WTC11 (cell line): ENCODE measurements around the gene ARID4B. TPM values are rescaled to one million over a fixed set of nuclear protein-coding genes. Genes with fewer than 3 reads are reported as not detected.

Experiments used
- ATAC-seq: fragments of 200-7000 bp; cut with Tn5 transposase; 2 replicates; pipeline ENCODE4 v1.10.0; 2021; ENCODE audit warnings: mild to moderate bottlenecking, moderate library complexity
- CTCF ChIA-PET: fragments of 300-600 bp; sonication (Branson Sonifier 250); formaldehyde crosslinking; loops from one replicate; lab custom pipeline; 2021; ENCODE audit warnings: antibody characterized with exemption; lab: Charles Lee
- POLR2A ChIA-PET: fragments of 350-600 bp; sonication (Branson Sonifier 250); formaldehyde crosslinking; loops from one replicate; lab custom pipeline; 2021; ENCODE audit warnings: antibody characterized with exemption; lab: Charles Lee
- DNase-seq: peaks from one replicate; pipeline ENCODE4 v3.0.0; 2021; ENCODE audit warnings: low spot score
- H3K27ac Mint-ChIP-seq: 2 replicates; pipeline ENCODE4 v1.8.0; 2021; ENCODE audit warnings: mixed read lengths
- H3K27me3 Mint-ChIP-seq: 2 replicates; pipeline ENCODE4 v1.8.0; 2021; ENCODE audit warnings: low read depth, mild to moderate bottlenecking, moderate library complexity, mixed read lengths
- H3K36me3 Mint-ChIP-seq: 2 replicates; pipeline ENCODE4 v1.8.0; 2021; ENCODE audit warnings: mixed read lengths
- H3K4me1 Mint-ChIP-seq: 2 replicates; pipeline ENCODE4 v1.8.0; 2022; ENCODE audit warnings: mixed read lengths
- H3K4me3 Mint-ChIP-seq: 2 replicates; pipeline ENCODE4 v1.8.0; 2021; ENCODE audit warnings: mild to moderate bottlenecking, moderate library complexity, mixed read lengths
- H3K9me3 Mint-ChIP-seq: 2 replicates; pipeline ENCODE4 v1.8.0; 2021; ENCODE audit warnings: mixed read lengths
- ARID4B ChIP-seq: sonication (generic); formaldehyde crosslinking; IDR thresholded peaks from 2 replicates; pipeline ENCODE4 v1.8.0; 2023; ENCODE audit warnings: missing genetic modification reagents, mild to moderate bottlenecking, borderline replicate concordance
- ELF4 ChIP-seq: sonication (generic); formaldehyde crosslinking; IDR thresholded peaks from 2 replicates; pipeline ENCODE4 v1.8.1; 2022; ENCODE audit warnings: low read depth, mild to moderate bottlenecking, moderate library complexity, missing genetic modification reagents
- ESRRA ChIP-seq: sonication (generic); formaldehyde crosslinking; IDR thresholded peaks from 2 replicates; pipeline ENCODE4 v1.8.1; 2022; ENCODE audit warnings: mild to moderate bottlenecking, missing genetic modification reagents, borderline replicate concordance
- HMGA2 ChIP-seq: fragments of 250-450 bp; sonication (Bioruptor Pico); IDR thresholded peaks from 2 replicates; pipeline ENCODE4 v1.4.0; 2021; ENCODE audit warnings: mild to moderate bottlenecking, moderate library complexity
- JAZF1 ChIP-seq: fragments of 250-450 bp; sonication (Bioruptor Pico); IDR thresholded peaks from 2 replicates; pipeline ENCODE4 v1.9.0; 2021; ENCODE audit warnings: moderate library complexity, mild to moderate bottlenecking, inconsistent platforms
- NFATC4 ChIP-seq: fragments of 250-450 bp; sonication (Bioruptor Pico); IDR thresholded peaks from 2 replicates; pipeline ENCODE4 v1.9.0; 2021; ENCODE audit warnings: mild to moderate bottlenecking
- NFYB ChIP-seq: sonication (generic); formaldehyde crosslinking; conservative IDR thresholded peaks from 2 replicates; pipeline ENCODE4 v1.8.0; 2022; ENCODE audit warnings: low read depth, missing genetic modification reagents
- RELA ChIP-seq: sonication (generic); formaldehyde crosslinking; IDR thresholded peaks from 2 replicates; pipeline ENCODE4 v1.8.1; 2022; ENCODE audit warnings: missing genetic modification reagents, mild to moderate bottlenecking, borderline replicate concordance
- SMAD3 ChIP-seq: sonication (generic); formaldehyde crosslinking; IDR thresholded peaks from 2 replicates; pipeline ENCODE4 v1.8.0; 2022; ENCODE audit warnings: missing genetic modification reagents, mild to moderate bottlenecking, borderline replicate concordance
- ZBTB21 ChIP-seq: sonication (generic); formaldehyde crosslinking; IDR thresholded peaks from 2 replicates; pipeline ENCODE4 v1.8.1; 2023; ENCODE audit warnings: mild to moderate bottlenecking, missing genetic modification reagents, borderline replicate concordance
- ZNF396 ChIP-seq: fragments of 250-450 bp; sonication (Bioruptor Pico); IDR thresholded peaks from 2 replicates; pipeline ENCODE4 v1.8.0; 2021; ENCODE audit warnings: mild to moderate bottlenecking, moderate library complexity, borderline replicate concordance
- ZNF423 ChIP-seq: fragments of 250-450 bp; sonication (Bioruptor Pico); IDR thresholded peaks from 2 replicates; pipeline ENCODE4 v2.1.2; 2022; ENCODE audit warnings: mild to moderate bottlenecking, moderate library complexity
- ZNF532 ChIP-seq: fragments of 250-450 bp; sonication (Bioruptor Pico); IDR thresholded peaks from 2 replicates; pipeline ENCODE4 v1.9.0; 2021; ENCODE audit warnings: mild to moderate bottlenecking, borderline replicate concordance
- total RNA-seq: library from RNA; stranded (reverse); gene quantifications from 3 replicates; pipeline ENCODE4 v1.2.3, GENCODE V29; 2021
- TF ChIP-seq, protein P1 (sequence below): sonication (generic); formaldehyde crosslinking; IDR thresholded peaks from 2 replicates; pipeline ENCODE4 v1.8.1; 2023; ENCODE audit warnings: mild to moderate bottlenecking, missing genetic modification reagents
- TF ChIP-seq, protein P2 (sequence below): sonication (generic); formaldehyde crosslinking; IDR thresholded peaks from 2 replicates; pipeline ENCODE4 v1.8.0; 2023; ENCODE audit warnings: mild to moderate bottlenecking, missing genetic modification reagents
- TF ChIP-seq, protein P3 (sequence below): sonication (generic); formaldehyde crosslinking; IDR thresholded peaks from 2 replicates; pipeline ENCODE4 v1.8.1; 2022; ENCODE audit warnings: low read depth, mild to moderate bottlenecking, moderate library complexity, missing genetic modification reagents, borderline replicate concordance
- TF ChIP-seq, protein P4 (sequence below): fragments of 250-450 bp; sonication (Bioruptor Pico); IDR thresholded peaks from 2 replicates; pipeline ENCODE4 v1.9.0; 2021; ENCODE audit warnings: moderate library complexity, mild to moderate bottlenecking, inconsistent platforms, borderline replicate concordance

The ARID4B gene
- total RNA-seq, 1 experiment from 2014 or later: 35.7 TPM

DNA sequence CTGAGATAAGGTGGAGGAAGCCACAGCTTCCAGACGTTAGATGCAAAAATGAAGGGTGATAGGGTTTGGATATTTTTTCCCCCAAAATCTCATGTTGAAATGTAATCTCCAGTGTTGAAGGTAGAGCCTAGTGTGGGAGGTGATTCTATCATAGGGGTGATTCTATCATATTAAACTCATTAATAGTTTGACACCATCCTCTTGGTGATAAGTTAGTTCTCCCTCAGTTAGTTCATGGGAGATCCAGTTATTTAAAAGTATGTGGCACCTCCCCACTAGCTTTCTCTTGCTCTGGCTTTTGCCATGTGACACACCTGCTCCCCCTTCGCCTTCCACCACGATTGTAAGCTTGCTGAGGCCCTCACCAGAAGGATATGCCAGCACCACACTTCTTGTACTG, 30.9 kb upstream of the ARID4B start:
- Mint-ChIP-seq H3K36me3 (no peaks in the 10 kb centered on the region), H3K4me1 (peaks cover 14% of the 10 kb centered on the region), H3K27ac (no peak overlapping the region), H3K27me3 (no peaks in the 10 kb centered on the region; the same call in 1 of the 2 replicates), H3K9me3 (no peaks in the 10 kb centered on the region), H3K4me3 (no peak overlapping the region)
- ChIA-PET CTCF (interaction anchor here (1.1 kb wide), 1 partner anchor 58 kb away, joined by 3 read pairs; no protein-coding TSS in a partner anchor), POLR2A (interaction anchor here (0.6 kb wide), 1 partner anchor 131 kb away, joined by 4 read pairs; no protein-coding TSS in a partner anchor)
- ATAC-seq (no peak), DNase-seq (no peak)
- TF ChIP-seq RELA (CRISPR knock-in tag): no peak
- TF ChIP-seq, protein P1, sequence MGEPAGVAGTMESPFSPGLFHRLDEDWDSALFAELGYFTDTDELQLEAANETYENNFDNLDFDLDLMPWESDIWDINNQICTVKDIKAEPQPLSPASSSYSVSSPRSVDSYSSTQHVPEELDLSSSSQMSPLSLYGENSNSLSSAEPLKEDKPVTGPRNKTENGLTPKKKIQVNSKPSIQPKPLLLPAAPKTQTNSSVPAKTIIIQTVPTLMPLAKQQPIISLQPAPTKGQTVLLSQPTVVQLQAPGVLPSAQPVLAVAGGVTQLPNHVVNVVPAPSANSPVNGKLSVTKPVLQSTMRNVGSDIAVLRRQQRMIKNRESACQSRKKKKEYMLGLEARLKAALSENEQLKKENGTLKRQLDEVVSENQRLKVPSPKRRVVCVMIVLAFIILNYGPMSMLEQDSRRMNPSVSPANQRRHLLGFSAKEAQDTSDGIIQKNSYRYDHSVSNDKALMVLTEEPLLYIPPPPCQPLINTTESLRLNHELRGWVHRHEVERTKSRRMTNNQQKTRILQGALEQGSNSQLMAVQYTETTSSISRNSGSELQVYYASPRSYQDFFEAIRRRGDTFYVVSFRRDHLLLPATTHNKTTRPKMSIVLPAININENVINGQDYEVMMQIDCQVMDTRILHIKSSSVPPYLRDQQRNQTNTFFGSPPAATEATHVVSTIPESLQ (CRISPR knock-in tag): no peak
- no peak for TF ChIP-seq ZNF532 (CRISPR knock-in tag)
- TF ChIP-seq ZBTB21 (CRISPR knock-in tag): no peak
- no peak for TF ChIP-seq ELF4 (CRISPR knock-in tag)
- no peak for TF ChIP-seq ESRRA (CRISPR knock-in tag)
- TF ChIP-seq ARID4B (CRISPR knock-in tag): no peak
- TF ChIP-seq, protein P2, sequence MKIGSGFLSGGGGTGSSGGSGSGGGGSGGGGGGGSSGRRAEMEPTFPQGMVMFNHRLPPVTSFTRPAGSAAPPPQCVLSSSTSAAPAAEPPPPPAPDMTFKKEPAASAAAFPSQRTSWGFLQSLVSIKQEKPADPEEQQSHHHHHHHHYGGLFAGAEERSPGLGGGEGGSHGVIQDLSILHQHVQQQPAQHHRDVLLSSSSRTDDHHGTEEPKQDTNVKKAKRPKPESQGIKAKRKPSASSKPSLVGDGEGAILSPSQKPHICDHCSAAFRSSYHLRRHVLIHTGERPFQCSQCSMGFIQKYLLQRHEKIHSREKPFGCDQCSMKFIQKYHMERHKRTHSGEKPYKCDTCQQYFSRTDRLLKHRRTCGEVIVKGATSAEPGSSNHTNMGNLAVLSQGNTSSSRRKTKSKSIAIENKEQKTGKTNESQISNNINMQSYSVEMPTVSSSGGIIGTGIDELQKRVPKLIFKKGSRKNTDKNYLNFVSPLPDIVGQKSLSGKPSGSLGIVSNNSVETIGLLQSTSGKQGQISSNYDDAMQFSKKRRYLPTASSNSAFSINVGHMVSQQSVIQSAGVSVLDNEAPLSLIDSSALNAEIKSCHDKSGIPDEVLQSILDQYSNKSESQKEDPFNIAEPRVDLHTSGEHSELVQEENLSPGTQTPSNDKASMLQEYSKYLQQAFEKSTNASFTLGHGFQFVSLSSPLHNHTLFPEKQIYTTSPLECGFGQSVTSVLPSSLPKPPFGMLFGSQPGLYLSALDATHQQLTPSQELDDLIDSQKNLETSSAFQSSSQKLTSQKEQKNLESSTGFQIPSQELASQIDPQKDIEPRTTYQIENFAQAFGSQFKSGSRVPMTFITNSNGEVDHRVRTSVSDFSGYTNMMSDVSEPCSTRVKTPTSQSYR (CRISPR knock-in tag): no peak
- no peak for TF ChIP-seq ZNF423
- TF ChIP-seq SMAD3 (CRISPR knock-in tag): no peak
- TF ChIP-seq, protein P3, sequence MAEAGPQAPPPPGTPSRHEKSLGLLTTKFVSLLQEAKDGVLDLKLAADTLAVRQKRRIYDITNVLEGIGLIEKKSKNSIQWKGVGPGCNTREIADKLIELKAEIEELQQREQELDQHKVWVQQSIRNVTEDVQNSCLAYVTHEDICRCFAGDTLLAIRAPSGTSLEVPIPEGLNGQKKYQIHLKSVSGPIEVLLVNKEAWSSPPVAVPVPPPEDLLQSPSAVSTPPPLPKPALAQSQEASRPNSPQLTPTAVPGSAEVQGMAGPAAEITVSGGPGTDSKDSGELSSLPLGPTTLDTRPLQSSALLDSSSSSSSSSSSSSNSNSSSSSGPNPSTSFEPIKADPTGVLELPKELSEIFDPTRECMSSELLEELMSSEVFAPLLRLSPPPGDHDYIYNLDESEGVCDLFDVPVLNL: no peak
- TF ChIP-seq, protein P4, sequence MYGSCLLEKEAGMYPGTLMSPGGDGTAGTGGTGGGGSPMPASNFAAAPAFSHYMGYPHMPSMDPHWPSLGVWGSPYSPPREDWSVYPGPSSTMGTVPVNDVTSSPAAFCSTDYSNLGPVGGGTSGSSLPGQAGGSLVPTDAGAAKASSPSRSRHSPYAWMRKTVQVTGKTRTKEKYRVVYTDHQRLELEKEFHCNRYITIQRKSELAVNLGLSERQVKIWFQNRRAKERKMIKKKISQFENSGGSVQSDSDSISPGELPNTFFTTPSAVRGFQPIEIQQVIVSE (CRISPR knock-in tag): no peak
- TF ChIP-seq NFATC4 (CRISPR knock-in tag): no peak
- no peak for TF ChIP-seq JAZF1
- TF ChIP-seq HMGA2 (CRISPR knock-in tag): no peak
- TF ChIP-seq NFYB (CRISPR knock-in tag): no peak
- no peak for TF ChIP-seq ZNF396 (CRISPR knock-in tag)
